ENCODE results near the gene PDPK1.
A peak's percentile ranks its signal among the peaks of the same experiment; 100 is the strongest.

PDPK1 gene

DNA sequence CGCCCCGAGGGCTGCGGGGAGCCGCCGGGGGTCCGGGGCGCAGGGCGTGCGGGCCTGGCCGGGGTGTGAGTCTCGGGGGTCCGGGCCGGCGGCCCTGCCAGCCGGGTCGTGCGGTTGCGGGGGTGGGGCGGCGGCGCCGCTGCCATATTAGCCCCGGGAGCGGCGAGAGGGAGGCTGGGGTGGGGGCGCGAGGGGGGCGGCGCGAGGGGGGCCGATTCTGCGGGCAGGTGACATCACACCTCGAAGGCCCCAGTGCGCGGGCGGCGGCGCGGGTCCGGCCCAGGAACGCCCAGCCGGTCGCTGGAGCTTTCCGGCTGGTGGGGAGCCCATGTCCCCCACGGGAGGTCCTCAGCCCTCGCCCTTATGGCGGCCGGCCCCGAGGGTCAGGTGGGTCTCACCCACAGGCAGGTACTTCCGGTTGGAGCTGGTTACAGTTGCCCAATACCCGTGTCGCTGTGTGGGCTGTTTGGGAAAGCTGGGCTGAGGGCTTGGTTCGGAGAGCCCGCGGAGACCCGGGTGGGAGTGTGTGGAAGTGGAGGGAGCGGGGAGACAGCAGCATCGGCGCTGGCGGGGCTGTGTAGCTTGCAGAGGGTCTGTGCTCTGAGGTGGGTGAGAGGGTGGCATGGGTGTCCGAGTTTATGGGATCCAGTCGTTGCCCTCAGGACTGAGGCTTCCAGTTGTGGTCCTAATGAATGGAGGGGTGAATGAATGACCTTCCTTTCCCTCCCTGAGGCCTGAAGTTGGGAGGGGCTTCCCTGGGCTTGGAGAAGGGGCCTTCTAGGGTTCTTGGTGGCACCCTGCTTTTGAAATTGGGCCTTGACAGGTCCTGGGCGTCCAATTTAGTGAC lies 23.3 kb upstream of the PDPK1 start:
- TF ChIP-seq, protein P1, sequence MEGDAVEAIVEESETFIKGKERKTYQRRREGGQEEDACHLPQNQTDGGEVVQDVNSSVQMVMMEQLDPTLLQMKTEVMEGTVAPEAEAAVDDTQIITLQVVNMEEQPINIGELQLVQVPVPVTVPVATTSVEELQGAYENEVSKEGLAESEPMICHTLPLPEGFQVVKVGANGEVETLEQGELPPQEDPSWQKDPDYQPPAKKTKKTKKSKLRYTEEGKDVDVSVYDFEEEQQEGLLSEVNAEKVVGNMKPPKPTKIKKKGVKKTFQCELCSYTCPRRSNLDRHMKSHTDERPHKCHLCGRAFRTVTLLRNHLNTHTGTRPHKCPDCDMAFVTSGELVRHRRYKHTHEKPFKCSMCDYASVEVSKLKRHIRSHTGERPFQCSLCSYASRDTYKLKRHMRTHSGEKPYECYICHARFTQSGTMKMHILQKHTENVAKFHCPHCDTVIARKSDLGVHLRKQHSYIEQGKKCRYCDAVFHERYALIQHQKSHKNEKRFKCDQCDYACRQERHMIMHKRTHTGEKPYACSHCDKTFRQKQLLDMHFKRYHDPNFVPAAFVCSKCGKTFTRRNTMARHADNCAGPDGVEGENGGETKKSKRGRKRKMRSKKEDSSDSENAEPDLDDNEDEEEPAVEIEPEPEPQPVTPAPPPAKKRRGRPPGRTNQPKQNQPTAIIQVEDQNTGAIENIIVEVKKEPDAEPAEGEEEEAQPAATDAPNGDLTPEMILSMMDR (conservative IDR thresholded peaks at IDR 0.05; ENCODE audit: low read length): no peak
- peak overlapping the region; percentile 88 for H3K4me3 ChIP-seq (ENCODE audit: low read length)
- no peak for DNase-seq (ENCODE audit: low read depth)

DNA sequence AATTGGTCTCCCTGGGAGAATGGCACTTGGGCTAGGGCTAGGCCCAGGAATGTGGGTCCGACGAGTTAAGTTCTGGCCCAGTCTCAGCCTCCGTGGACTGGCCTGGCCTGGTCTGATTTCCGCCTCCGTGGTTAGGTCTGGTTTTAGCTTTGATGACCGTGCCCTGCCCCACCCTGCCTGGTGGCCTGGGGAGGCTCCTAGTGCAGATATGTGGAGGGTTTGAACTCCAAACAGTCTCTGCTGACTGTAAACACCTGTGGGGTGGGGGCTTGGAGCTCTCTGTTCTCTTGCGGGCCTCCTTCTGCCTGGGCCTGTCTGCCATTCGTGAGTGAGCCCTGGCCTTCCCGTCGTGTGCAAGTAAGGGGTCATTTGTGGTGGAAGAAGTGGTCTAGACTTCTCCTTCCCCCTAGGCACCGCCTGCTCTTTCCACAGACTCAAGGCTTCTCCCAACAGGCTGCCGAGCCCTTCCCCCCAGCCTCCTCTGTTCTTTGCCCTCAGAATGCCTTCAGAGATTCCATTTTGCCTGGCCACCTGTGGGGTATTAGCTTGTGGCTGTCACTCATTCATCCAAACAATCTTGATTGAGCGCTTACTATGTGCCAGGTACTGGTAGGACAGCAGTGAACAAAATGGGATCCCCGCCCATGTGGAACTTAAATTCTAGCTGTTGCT lies 22.5 kb upstream of the PDPK1 start:
- peak overlapping the region; percentile 88 for H3K4me3 ChIP-seq (ENCODE audit: low read length)
- TF ChIP-seq, protein P1 (conservative IDR thresholded peaks at IDR 0.05; ENCODE audit: low read length): no peak
- DNase-seq (ENCODE audit: low read depth): peak; percentile 25

DNA sequence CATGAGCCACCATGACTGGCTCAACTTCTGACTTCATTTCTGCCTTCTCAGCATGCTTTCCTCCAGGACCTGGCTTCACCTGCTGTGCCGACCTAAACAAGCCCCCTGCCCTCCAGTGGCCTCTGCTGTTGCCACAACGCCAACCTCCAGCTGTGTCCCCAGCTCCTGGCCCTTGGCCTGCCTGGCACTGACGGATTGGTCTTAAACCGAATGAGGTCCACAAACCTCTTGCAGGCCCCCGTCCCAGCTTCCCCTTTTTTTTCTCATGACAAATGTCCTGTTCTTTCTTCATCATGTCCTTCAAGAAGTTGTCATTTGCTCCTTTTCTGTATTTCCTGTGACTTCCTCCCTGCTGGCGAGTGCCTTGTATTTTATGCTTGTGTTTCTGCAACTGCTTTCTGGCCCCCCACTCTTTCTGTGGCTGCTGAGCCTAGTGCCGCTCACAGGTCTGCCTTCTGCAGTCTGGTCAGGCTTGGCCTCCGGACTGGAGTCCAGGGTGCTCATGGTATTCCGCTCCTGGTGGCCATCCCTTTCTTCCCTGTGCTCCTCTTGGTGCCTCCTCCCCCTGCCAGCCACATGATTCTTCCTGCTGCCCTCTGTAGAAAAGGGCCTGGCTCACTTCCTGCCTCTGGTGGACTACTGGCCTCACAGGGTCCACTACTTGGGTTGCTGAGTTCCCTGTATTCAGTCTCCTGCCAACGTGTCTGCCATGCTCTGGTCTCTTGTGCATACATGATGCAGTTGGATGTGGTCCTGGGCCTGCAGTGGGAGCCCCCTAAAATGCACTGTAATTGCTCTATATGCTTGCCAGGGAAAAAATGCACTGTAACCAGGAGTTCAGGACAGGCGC lies 21.2 kb upstream of the PDPK1 start:
- H3K4me3 ChIP-seq (ENCODE audit: low read length): peak overlapping the region; percentile 3
- TF ChIP-seq, protein P1 (conservative IDR thresholded peaks at IDR 0.05; ENCODE audit: low read length): no peak
- no peak for DNase-seq (ENCODE audit: low read depth)

DNA sequence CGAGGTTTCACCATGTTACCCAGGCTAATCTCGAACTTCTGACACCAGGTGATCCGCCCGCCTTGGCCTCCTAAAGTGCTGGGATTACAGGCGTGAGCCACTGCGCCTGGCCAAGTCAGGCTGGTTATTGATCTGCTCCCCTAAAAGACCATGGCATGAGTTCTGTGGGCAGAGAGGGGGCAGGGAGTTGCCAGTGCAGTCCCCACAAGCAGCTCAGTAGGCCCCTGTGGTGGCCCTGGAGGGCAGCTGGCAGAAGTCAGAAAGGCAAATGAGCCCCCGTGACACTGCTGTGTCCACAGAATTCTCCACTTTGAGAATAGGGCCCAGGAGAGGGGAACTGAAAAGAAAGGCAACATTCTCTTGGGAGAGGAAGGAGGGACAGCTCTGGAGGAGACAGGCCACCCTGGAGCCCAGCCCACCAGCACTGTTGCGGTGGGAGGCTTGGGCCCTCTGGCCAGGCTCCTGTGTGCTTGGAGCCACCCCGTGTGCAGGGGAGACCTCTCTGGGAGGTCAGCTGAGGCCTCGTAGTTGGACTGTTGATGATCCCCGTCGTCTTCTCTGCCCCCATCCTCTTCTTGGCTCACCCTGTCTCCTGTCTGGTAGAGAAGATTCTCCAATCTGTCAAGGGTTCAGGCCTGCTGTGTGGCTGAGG lies 19.7 kb upstream of the PDPK1 start:
- DNase-seq (ENCODE audit: low read depth): no peak
- TF ChIP-seq, protein P1 (conservative IDR thresholded peaks at IDR 0.05; ENCODE audit: low read length): no peak
- no peak overlapping the region for H3K4me3 ChIP-seq (ENCODE audit: low read length)

DNA sequence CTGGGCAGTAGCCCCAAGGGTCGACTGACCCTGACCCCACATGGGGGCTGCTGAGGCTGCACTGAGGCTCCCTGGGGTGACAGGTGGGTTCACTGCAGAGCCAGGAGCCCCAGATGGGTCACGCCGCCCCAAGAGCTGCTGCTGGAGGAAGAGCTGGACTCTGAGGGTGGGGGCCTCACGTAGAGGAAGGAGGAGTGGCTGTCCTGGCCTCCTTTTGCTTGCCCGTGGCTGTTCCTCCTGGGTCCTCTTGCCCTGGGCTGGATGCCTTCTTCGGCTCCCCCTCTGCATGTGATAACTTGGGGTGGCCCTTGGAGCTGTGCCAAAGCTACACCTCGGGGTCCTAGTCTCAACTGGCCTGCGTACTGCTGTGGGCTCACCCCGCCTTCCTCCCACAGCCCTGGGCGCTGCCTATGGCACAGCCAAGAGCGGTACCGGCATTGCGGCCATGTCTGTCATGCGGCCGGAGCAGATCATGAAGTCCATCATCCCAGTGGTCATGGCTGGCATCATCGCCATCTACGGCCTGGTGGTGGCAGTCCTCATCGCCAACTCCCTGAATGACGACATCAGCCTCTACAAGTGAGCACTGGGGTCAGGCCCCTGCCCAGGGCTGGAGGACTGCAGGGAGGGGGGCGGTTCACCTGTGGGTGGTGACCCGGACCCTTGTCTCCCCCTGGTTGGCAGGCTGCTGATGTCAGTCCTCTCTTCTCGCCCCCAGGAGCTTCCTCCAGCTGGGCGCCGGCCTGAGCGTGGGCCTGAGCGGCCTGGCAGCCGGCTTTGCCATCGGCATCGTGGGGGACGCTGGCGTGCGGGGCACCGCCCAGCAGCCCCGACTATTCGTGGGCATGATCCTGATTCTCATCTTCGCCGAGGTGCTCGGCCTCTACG lies 18.8 kb upstream of the PDPK1 start:
- no peak for DNase-seq (ENCODE audit: low read depth)
- H3K4me3 ChIP-seq (ENCODE audit: low read length): no peak overlapping the region
- TF ChIP-seq, protein P1 (conservative IDR thresholded peaks at IDR 0.05; ENCODE audit: low read length): no peak

DNA sequence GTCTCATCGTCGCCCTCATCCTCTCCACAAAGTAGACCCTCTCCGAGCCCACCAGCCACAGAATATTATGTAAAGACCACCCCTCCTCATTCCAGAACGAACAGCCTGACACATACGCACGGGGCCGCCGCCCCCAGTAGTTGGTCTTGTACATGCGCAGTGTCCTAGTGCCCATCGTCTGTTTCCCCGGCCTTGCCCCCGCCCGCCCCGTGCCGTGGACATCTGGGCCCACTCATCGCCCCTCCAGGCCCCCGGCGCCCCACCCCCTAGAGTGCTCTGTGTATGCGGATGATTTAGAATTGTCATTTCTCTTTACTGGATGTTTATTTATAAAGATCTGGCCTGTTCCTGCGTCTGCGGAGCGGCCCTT lies 18.1 kb upstream of the PDPK1 start:
- peak overlapping the region; percentile 40 for H3K4me3 ChIP-seq (ENCODE audit: low read length)
- TF ChIP-seq, protein P1 (conservative IDR thresholded peaks at IDR 0.05; ENCODE audit: low read length): no peak
- no peak for DNase-seq (ENCODE audit: low read depth)
